HG03469 (cell line): ENCODE results near the gene USP11.

Experiments
- ATAC-seq: cut with Tn5 transposase; IDR thresholded peaks from one replicate; pipeline ENCODE4 v1.9.1; 2021; ENCODE audit warnings: mild to moderate bottlenecking, moderate library complexity, moderate number of reproducible peaks; ENCODE audit not compliant: unreplicated experiment

The USP11 gene

DNA sequence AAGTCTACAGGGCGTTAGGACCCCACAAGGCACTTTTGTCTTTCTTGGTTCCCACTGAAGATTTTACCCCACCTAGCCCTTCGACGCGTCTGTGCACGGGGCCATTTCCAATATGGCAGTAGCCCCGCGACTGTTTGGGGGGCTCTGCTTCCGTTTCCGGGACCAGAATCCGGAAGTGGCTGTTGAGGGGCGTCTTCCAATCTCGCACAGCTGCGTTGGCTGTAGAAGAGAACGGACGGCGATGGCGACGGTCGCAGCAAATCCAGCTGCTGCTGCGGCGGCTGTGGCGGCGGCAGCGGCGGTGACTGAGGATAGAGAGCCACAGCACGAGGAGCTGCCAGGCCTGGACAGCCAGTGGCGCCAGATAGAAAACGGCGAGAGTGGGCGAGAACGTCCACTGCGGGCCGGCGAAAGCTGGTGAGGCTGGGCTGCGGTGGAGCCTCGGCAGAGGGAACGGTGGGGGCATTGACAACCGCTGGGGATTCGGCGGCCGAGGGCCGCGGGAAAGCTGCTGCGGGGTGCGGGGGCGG, at the start of gene USP11:
USP11 (plus strand) TSS at position 207 of the 530 bp plus-strand sequence; CDS start at position 242, 35 bp downstream.
- ATAC-seq = no peak

DNA sequence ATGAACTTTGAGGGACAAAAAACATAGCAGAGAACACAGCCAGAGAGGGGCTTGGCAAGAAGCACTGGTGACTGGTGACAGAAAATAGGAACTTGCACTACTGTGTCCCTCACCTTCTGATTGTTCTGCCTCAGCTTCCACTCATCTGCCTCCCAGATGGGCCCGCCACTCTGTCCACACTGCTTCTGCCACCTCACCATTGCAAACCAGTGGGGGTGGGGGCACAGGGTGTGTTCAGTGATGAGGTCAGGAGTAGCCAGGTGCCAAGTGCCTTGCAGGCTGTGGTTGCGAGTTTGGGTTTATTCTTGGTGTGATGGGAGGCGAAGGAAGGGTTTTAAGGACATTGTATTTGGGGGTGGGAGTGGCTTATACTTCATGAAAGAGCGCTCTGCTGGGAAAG, 48.3 kb upstream of the USP11 start:
- no peak for ATAC-seq

DNA sequence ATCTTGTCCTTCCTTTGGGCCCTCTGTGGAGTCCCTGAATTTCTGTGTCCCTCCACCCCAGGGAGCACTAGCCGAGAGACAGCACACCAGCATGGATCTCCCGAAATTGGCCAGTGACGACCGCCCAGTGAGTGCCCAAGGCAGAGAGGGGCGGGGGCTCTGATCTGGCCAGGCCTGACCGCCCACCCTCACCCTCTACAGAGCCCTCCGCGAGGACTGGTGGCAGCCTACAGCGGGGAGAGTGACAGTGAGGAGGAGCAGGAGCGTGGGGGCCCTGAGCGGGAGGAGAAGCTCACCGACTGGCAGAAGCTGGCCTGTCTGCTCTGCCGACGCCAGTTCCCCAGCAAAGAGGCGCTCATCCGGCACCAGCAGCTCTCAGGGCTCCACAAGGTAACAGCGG, 47.6 kb upstream of the USP11 start:
- ATAC-seq = no peak

DNA sequence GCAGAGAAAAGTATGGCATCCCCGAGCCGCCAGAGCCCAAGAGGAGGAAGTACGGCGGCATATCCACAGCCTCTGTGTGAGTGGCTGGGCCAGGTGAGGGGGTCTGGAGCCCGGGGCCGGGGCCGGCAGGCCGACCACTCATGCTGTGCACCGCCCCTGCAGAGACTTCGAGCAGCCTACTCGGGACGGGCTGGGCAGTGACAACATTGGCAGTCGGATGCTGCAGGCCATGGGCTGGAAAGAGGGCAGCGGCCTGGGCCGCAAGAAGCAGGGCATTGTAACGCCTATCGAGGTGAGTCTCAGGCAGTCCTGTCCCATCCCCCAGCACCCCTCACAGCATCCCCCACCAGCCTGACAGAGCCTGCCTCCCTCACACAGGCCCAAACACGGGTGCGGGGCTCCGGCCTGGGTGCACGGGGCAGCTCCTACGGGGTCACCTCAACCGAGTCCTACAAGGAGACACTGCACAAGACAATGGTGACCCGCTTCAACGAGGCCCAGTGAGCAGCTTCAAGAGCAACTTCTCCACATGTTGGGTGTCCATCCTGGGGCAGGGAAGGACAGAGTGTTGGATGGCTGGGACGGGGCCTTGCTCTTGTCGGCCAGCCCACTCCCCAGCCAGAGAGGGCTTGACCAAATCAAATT, 46.6 kb upstream of the USP11 start:
- no peak for ATAC-seq

DNA sequence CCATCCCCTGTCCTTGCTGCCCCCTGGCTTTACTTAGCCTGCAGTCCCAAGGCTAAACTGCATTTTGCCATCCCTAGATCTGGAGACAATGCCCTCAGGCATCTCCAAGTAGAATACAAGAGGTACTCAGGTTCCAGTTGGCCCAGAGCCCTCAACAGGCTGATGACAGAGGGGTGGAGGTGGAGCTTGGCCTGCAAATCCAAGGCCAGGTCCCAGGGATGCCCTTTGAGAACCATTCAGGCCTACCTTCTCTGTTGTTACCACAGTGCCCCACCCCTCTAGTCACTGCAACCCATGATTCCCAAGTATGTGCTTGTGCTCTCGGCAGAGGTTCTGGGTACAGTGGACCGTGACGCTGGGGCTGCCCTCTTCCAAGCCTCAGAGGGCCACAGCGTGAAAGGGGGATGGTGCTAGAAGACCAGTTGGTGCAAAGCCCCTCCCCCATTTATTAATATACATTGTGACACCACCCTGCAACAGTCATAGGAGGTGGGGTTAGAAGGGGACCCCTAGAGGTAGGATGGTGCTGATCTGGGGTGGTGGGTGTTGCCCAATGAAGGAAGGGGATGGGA, 45.6 kb upstream of the USP11 start:
- ATAC-seq = no peak

DNA sequence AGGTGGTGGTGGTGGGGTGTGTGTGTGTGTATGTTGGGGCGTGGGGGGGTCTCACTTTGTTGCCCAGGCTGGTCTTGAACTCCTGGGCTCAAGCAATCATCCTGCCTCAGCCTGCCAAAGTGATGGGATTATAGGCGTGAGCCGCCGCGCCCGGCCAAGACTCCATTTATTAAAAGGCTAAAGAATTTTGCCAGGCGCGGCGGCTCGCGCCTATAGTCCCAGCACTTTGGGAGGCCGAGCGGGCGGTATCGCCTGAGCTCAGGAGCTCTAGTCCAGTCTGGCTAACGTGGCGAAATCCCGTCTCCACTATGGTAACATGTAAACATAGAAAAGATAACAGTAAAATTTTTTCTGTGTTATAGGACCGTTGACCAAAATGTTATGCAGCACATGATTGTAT, 42.9 kb upstream of the USP11 start:
- ATAC-seq = no peak

DNA sequence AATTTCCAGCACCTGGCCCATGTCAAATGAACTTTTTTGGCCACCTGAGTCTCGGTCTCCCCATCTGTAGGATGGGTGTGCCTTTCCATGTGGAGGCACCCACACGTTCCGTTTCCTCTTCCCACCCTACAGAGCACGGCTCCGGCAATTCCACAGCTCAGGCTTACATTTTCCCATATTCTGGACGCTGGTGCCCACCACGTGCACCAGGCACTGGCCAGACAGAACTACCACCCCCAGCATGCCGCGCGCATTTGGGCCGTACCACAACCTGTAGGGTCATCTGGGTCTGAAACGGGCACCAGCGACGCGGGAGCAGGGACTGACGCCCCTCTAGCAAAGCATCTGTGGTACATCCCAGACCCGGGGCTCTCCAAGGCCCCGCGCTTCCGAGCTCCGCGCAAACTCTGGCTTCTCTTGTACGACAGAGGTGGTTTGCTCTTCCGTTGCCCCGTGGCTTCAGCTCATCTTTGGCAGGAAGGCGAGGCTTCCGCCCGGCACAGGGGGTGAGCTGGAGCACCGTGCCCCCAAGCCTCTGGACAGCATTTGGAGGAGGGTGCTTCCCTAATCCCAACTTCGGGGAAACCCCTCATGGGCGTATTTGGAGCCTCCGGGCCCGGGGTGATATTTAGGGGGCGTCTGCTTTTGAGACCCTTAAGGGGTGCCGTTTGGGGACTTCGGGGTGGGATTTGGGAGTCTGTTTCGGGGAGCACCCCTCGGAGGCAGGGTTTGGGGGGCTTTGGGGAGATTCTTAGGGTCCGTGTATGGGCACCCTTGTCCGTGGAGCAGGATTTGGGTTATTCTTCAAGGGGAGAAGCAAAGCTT, 42.2 kb upstream of the USP11 start:
- ATAC-seq = peak; percentile 49

DNA sequence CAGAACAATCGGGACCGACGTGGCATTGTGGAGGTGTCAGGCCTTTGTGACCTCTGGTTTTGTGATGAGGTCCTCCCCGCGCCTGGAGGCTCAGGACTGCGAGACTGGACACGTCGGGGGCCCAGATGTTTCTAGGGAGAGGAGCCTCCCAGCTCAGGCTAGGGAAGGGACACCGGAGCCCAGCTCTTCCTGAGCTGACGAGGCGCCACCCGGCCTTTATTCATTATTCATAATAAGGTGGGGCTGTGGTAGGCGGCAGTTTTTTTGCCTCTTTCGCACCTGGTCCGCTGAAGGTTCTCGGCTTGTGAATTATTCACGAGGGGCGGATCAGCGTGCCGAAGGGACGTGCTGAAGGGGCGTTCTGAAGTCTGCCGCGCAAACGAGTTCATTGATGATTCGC, 41.5 kb upstream of the USP11 start:
- ATAC-seq = no peak

DNA sequence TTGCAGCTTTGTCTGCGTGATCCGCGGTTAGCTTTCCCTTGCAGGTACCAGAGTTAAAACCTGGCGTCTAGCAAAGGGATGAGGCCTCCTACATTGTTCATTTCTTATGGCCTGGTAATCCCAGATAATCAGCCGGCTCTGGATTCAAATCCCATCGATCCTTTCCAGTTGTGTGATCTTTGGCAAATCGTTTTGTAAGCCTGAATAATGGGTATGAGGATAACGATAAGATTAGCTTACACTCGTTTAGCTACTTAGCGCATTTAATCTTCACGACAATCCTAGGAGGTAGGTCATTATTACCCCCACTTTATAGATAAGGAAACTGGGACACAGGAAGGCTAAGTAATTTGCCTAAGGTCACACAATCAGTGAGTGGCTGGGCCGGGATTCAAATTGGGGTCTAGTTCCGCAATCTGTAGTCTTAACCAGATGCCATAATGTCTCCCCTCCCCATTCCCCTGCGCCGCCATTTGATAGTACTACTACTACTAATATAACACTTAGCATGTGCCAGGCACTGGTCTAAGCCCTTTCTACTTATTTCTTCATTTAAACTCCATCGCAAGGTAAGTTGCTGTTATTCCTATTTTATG, 40.9 kb upstream of the USP11 start:
- ATAC-seq = no peak

DNA sequence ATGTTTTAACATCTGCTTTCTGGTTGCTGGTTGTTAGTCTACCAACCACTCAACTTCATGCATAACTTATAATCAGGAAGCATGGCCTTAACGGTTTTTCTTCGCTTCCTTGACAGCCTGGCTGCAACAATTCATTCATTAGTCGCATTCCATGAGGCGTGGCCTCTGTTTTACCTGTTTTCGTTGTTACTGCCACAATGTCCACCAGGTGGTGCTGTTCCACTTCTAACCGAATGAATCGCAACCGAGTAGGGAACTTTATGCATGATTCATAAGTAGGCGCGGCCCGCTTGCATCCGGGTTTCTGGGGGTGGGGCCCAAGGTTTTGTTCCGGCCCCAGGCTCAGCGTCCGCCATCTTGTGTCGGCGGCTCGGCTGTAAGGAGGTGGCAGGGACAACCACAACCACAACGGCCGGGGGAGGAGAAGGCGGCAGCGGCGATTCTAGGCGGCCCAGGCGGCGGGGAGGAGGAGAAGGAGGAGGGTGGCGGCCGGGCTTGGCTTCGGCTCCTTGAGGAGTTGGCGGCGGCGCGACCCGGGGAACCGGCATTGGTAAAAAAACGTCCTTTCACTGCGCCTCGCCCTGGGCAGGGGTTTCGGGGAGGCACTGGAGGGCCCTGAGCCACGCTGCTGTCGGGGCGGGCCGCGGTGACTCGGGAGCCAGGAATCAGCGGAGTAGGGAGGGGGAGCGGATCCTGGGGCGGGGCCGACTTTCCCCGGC, 39.2 kb upstream of the USP11 start, which contains the start of gene UBA1:
UBA1 (plus strand) TSS at position 355 of the 719 bp plus-strand sequence. CDS start 4,974 bp downstream, outside the sequence.
- peak; percentile 37 for ATAC-seq

DNA sequence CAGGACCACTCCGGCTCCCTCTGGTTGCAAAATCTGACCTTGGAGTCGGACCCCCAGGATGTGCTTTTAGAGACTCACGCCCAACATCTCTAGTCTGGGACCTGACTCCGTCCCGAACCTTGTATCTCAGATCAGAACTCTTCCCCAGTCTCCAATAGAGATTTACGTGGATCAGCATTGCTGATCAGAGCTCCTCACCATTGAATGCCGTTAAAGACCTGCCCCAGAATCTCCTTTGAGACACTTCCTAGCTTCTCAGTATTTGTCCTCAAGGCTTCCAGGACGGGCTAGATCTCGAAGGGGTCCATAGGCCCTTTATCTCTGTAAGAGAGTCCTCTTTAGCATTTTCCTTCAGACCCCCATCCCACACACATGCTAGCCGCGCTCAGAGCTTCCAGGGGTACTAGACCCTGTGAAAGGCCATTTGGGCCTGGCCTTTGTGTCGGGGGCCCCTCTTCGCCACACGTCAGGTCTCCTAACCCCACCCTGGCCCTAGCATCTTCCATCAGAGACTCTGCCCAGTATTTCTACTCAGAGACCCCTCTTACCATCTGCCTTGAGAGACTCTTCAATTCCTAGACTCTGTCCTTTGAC, 38.5 kb upstream of the USP11 start:
- no peak for ATAC-seq

DNA sequence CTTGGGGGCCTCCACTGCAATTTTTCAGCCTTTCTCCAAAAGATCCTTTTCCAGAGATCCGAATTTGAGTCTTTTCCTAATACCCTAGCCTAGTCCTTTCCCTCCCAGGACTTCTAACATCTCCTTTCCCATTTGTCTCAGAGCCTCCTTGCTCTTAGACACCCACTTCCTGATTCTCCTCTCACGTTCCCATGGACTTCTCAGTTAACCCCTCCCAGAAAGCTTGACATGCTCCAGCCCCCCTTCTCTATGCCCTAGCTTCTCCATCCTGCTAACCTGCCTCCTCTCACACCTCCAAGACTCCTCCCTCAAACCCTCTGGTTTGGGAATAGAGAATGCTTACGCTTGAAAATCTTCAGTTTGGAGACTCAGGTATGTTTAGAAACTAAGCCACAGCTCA, 36.7 kb upstream of the USP11 start:
- ATAC-seq = no peak

DNA sequence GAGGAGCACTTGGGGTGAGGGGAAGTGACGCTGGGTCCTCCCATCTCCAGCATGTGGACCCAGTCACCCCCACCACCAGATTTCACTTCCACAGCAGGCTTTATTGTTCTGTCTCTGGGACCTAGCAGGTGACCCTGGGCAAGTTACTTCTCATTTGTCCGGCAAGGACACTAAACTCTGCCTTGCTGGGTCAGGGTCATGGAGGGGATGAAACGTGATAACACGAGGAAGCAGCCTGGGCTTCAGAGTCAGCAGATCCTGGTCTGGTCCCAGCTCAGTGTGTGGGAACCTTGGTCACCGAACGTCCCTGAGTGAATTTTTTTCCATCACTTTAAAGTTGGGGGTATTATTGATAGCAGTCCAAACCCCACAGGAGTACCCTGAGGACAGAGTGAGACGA, 35.3 kb upstream of the USP11 start:
- ATAC-seq = no peak

DNA sequence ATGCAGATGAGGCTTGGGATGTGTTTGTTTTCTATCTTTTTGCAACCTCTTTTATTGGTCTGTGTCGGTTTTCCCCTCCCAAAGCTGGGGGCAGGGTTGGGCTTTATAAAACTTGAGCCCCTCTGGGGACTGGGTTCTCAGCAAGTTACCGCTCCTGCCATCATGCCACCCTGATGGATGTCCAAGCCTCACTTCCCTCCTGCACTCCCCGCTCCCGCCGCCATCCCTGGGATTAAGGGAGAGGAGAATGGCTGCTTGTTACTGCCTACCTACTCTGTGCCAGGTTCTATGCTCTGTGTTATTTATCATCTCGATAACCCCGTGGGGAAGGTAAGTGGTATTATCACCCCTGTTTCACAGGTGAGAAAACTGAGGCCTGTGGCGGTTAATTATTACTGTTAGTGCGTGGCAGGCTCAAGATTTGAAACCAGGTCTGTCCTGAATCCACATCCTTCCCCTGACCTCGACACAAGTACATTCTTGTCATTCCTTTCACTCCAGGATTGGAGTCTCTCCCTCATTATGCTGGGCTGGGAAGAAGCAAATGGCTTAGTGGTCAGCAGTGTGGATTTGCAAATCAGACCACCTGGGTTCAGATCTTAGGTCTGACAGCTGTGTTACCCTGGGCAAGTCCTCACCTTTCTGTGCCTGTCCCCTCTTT, 34.7 kb upstream of the USP11 start:
- ATAC-seq = no peak

DNA sequence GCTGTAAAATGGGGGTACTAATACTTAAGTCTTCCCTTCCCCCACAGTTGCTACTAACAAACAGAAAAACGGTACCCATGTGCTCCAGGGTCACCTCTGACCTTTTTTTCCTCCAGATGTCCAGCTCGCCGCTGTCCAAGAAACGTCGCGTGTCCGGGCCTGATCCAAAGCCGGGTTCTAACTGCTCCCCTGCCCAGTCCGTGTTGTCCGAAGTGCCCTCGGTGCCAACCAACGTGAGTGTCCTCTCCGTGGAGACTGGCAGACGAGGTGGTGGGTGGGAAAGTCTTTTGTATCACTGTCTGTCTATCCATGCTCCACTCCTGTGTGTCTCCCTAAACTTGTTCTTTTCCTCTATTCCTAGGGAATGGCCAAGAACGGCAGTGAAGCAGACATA, 34.1 kb upstream of the USP11 start:
- no peak for ATAC-seq

DNA sequence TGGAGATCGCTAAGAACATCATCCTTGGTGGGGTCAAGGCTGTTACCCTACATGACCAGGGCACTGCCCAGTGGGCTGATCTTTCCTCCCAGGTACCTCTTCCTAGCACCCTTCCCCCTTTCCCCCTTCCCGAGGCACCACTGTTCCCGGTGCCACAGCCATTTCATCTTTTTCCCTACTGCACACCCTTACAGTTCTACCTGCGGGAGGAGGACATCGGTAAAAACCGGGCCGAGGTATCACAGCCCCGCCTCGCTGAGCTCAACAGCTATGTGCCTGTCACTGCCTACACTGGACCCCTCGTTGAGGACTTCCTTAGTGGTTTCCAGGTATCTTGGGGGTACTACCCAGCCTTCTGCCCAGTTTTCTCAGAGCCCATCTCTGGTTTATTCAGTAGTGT, 33.5 kb upstream of the USP11 start:
- no peak for ATAC-seq

DNA sequence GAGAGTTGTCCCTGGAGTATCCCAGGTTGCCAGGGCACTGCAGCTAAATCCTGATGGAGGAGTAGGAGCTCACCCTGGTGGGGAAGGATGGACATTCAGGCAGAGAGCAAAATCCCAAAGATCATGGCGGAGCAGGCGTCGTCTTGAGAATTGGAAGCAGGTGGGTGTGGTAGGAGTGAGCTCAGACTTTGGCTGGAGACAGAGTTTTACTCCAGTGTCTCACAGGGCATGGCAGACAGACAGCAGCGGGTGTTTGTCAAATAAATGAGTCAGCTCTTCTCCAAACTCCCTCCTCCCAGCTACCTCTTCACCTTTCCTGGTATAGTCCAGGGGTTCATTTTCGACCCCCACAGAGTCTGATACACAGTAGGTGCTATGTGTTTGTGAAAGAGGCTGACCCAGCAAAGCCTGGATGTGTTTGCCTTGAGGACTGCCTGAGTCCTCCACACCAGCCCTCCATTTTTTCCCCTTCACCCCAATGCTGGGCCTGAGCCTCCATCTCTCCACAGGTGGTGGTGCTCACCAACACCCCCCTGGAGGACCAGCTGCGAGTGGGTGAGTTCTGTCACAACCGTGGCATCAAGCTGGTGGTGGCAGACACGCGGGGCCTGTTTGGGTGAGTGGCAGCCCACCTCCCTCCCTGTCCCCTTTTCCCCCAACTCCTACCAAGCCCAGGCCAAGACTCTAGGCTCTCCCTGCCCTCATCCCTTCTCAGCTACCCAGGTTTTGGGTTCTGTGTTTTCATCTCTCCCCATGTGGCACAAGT, 32.2 kb upstream of the USP11 start:
- no peak for ATAC-seq

DNA sequence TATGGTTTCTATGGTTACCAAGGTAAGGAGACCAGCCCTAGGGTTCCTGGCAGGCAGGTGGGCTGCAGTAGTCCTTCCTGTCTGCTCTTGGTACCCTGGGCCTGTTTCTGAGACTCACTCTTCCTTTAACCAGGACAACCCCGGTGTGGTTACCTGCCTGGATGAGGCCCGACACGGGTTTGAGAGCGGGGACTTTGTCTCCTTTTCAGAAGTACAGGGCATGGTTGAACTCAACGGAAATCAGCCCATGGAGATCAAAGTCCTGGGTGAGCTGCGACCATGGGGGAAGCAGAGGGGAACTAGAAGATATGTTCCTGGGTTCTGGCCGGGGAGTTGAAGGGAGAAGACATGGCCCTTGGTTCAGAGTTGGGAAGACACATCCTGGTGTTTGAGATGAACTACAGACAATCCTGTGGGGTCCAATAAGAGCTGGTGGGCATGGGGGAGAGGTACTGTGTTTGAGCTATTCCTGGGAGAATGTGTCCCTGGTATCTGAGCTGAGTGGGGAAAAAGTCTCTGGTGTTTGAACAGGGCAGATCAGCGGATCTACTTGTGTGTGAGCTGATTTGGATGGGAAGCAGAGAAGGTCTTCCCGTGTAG, 31.4 kb upstream of the USP11 start:
- ATAC-seq = no peak

DNA sequence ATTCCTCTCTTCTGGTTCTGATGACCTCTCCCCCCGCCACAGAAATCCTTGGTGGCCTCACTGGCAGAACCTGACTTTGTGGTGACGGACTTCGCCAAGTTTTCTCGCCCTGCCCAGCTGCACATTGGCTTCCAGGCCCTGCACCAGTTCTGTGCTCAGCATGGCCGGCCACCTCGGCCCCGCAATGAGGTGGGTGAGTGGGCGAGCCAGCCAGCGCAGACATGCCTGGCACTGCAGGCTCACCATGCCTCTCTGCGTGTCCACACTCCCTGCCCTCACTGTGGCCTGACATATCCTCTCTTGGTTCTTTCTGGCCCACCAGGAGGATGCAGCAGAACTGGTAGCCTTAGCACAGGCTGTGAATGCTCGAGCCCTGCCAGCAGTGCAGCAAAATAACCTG, 30.5 kb upstream of the USP11 start:
- ATAC-seq = no peak
